Measurements from ENCODE around the gene MEIS1.

Gene MEIS1

DNA sequence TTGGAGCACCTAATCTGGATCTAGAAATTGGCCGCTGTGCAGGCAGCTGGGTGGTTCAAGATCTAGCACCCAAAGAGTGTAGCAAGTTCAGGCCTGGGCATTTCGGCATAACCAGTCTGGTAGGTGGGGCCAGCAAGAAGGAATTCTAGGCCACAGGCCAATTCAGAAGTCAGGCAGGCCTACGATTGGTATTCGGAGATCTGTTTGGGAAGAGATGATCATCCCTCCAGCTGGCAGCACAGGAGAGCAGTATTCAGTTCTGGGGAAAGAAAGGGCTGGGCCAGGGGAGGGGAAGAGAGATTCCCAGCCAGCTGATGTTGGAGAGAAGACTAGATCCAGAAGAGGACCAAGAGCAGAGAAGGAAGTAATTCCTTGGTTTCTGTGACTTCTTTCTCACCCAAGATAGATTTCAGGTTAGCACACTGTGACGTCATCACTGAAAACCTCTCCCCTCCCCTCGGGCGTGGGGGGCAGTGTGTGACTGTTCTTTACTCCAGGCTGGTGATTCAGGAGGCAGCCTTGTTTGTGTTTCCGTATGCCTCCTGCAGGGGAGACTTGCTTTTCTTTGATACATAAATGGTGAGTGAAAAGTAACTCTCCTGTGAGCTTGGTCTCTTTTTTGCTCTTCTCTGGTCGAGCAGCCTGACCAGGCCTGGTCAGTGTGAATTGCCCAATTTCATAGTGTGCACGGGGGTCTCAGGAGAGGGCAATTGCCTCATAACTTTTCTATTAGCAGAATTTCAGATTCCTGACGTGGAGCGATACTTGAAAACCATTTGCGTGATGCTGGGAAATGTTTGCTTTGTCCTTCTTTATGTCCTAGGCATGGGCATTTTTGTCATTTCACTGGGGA lies 61.1 kb downstream of the MEIS1 start:
- Histone ChIP-seq H3K36me3 (ENCODE audit: control insufficient read depth, low read length) (no peaks in the 10 kb centered on the region), H3K4me3 (ENCODE audit: low read length) (no peak overlapping the region), H3K9me3 (ENCODE audit: control insufficient read depth, insufficient read depth, low read length) (no peaks in the 10 kb centered on the region), H3K79me2 (ENCODE audit: control insufficient read depth, low read length) (no peaks in the 10 kb centered on the region), H3K9me2 (replicated peaks; ENCODE audit: control insufficient read depth, low read length) (no peaks in the 10 kb centered on the region), H4K20me1 (ENCODE audit: control insufficient read depth, insufficient read depth, low read depth, low read length) (no peaks in the 10 kb centered on the region), H3K4me2 (ENCODE audit: low read length) (no peak overlapping the region), H3K4me1 (ENCODE audit: control insufficient read depth, low read length) (no peaks in the 10 kb centered on the region), H3F3A (ENCODE audit: control insufficient read depth, insufficient read depth) (no peaks in the 10 kb centered on the region), H3K27me3 (ENCODE audit: control insufficient read depth, low read length) (no peaks in the 10 kb centered on the region), H3K27ac (ENCODE audit: low read depth, low read length) (no peak overlapping the region)
- no peak for TF ChIP-seq EZH2phosphoT487 (IDR thresholded peaks at IDR 0.05; ENCODE audit: borderline replicate concordance, low read length)
- TF ChIP-seq, protein P1, sequence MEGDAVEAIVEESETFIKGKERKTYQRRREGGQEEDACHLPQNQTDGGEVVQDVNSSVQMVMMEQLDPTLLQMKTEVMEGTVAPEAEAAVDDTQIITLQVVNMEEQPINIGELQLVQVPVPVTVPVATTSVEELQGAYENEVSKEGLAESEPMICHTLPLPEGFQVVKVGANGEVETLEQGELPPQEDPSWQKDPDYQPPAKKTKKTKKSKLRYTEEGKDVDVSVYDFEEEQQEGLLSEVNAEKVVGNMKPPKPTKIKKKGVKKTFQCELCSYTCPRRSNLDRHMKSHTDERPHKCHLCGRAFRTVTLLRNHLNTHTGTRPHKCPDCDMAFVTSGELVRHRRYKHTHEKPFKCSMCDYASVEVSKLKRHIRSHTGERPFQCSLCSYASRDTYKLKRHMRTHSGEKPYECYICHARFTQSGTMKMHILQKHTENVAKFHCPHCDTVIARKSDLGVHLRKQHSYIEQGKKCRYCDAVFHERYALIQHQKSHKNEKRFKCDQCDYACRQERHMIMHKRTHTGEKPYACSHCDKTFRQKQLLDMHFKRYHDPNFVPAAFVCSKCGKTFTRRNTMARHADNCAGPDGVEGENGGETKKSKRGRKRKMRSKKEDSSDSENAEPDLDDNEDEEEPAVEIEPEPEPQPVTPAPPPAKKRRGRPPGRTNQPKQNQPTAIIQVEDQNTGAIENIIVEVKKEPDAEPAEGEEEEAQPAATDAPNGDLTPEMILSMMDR (IDR thresholded peaks at IDR 0.05; ENCODE audit: low read depth, low read length, poor library complexity, severe bottlenecking) = no peak

DNA sequence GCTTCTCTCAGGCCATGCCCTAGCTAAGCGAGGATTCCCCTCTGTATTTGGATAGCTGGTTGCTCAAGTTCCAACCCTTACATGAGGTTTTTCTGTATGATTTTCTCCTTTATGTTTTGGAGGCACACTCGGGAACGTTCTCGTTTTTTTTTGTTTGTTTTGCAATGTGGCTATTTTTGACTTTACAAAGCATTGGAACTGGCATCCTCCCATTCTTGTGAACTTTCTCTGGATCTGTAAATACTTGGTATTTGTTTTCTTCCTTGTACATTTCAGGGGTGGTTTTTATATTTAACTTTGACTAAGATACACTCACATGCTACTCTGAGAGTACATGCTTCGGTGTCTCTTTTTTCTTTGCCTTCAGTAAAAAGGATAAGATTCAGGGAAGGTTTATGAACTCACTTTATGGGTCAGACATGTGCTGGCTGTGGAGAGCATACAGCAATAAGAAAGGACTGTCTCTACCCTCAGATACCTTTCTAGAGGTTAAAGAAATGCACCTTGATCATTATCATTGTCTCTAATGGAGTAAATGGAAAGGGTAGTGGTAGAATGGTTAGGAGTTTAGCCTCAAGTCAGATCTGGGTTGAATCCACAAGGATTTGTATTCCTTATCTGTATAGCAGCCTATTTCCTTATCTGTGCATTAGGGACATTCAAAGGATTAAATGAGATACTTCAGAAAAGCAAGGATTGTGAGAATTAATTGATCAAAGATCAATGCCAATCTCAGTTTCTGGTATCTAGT lies 61.9 kb downstream of the MEIS1 start:
- no peaks in the 10 kb centered on the region for H3K9me3 ChIP-seq (ENCODE audit: control insufficient read depth, insufficient read depth, low read length)
- no peak overlapping the region for H3K27ac ChIP-seq (ENCODE audit: low read depth, low read length)
- no peaks in the 10 kb centered on the region for H3K27me3 ChIP-seq (ENCODE audit: control insufficient read depth, low read length)
- no peaks in the 10 kb centered on the region for H3K9me2 ChIP-seq (replicated peaks; ENCODE audit: control insufficient read depth, low read length)
- no peak overlapping the region for H3K4me2 ChIP-seq (ENCODE audit: low read length)
- H4K20me1 ChIP-seq (ENCODE audit: control insufficient read depth, insufficient read depth, low read depth, low read length) = no peaks in the 10 kb centered on the region
- no peaks in the 10 kb centered on the region for H3K79me2 ChIP-seq (ENCODE audit: control insufficient read depth, low read length)
- no peak overlapping the region for H3K4me3 ChIP-seq (ENCODE audit: low read length)
- H3F3A ChIP-seq (ENCODE audit: control insufficient read depth, insufficient read depth) = no peaks in the 10 kb centered on the region
- TF ChIP-seq, protein P1 (IDR thresholded peaks at IDR 0.05; ENCODE audit: low read depth, low read length, poor library complexity, severe bottlenecking) = no peak
- TF ChIP-seq EZH2phosphoT487 (IDR thresholded peaks at IDR 0.05; ENCODE audit: borderline replicate concordance, low read length) = no peak
- H3K4me1 ChIP-seq (ENCODE audit: control insufficient read depth, low read length) = no peaks in the 10 kb centered on the region
- no peaks in the 10 kb centered on the region for H3K36me3 ChIP-seq (ENCODE audit: control insufficient read depth, low read length)

DNA sequence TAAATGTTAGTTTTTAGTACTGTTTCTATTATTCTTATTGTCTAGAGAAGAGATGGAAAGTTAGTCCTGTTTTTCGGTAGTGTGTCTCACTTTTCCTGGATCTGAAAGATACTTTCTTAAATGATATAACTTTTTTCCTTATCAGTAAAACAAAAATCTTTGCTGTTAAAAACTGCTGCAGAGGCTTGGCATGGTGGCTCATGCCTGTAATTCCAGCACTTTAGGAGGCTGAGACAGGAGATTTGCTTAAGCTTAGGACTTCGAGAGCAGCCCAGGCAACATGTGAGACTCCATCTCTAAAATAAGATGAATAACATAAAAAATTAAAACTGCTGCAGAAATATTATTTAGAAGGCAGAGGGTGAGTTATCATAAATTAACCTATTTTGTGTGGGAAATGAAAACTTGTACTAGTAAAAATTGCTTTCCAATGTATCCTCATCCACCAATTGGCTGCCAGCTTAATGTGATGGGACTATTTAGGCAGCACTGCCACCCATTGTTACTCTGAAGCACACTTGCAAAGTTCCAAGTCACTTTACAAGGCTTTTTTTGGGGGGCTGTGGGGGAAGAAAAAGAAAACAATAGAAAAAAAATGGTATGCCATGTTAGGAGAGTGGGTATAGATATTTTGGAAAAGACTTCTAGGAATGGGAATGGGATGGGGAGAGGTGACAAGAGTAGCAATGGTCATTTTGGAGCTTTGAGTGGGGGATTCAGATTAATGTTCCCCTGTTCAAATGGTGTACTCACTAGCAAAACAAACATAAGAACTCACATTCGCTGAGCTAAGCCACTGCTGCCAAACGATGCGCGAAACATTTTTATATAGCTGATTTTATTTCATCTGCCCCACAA lies 62.7 kb downstream of the MEIS1 start:
- no peak overlapping the region for H3K27ac ChIP-seq (ENCODE audit: low read depth, low read length)
- no peak overlapping the region for H3K4me2 ChIP-seq (ENCODE audit: low read length)
- no peak overlapping the region for H3K4me3 ChIP-seq (ENCODE audit: low read length)
- no peaks in the 10 kb centered on the region for H3K36me3 ChIP-seq (ENCODE audit: control insufficient read depth, low read length)
- H3F3A ChIP-seq (ENCODE audit: control insufficient read depth, insufficient read depth) = no peaks in the 10 kb centered on the region
- H3K79me2 ChIP-seq (ENCODE audit: control insufficient read depth, low read length) = no peaks in the 10 kb centered on the region
- no peaks in the 10 kb centered on the region for H4K20me1 ChIP-seq (ENCODE audit: control insufficient read depth, insufficient read depth, low read depth, low read length)
- no peak for TF ChIP-seq EZH2phosphoT487 (IDR thresholded peaks at IDR 0.05; ENCODE audit: borderline replicate concordance, low read length)
- H3K9me2 ChIP-seq (replicated peaks; ENCODE audit: control insufficient read depth, low read length) = no peaks in the 10 kb centered on the region
- no peaks in the 10 kb centered on the region for H3K9me3 ChIP-seq (ENCODE audit: control insufficient read depth, insufficient read depth, low read length)
- H3K27me3 ChIP-seq (ENCODE audit: control insufficient read depth, low read length) = no peaks in the 10 kb centered on the region
- no peaks in the 10 kb centered on the region for H3K4me1 ChIP-seq (ENCODE audit: control insufficient read depth, low read length)
